Hindlimb muscle (tissue), 1 donor: Measurements from ENCODE around the gene VASH1. TPM values are rescaled to one million over a fixed set of nuclear protein-coding genes. Genes with fewer than 3 reads are reported as not detected.

Experiments used
- DNase-seq: peaks from one replicate; pipeline ENCODE4 v3.0.0-alpha.2; 2013
- polyA plus RNA-seq: library from polyadenylated mRNA; unstranded; fragments of 120-200 nt; gene quantifications from one replicate; pipeline ENCODE4 v1.2.1, GENCODE V29; 2013; ENCODE audit not compliant: insufficient read length

The VASH1 gene
- polyA plus RNA-seq, 1 donor, result 51.4 TPM

DNA sequence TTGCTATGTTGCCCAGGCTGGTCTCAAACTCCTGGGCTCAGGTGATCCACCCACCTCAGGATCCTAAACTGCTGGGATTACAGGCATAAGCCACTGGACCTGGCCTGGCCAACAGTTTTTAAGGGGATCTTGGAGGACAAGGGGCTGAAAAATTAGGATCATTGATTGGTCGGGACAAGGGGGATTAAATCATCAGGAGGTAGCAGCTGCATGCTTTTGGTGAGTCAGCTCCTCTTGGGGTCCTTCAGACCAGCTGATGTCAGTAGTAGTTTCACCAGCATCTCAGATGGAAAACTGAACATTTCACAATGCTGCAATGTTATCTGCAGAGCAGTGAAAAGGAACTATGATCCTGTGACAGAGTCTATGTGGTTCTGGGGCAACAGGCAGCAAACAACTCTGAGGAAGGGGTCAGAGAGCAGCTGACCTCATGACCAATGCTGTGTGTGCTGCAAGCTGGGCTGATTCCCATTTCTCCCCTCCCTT lies 71.3 kb downstream of the VASH1 start:
- DNase-seq, result no peak

Other genes starting within 250 kb of the VASH1 start
- 23.6 TPM for gene ANGEL1, start 51.4 kb downstream of the VASH1 start, polyA plus RNA-seq
- gene LRRC74A, start 64.9 kb downstream of the VASH1 start, polyA plus RNA-seq, result 0.10 TPM